ENCODE measurements around the gene NAA80. TPM values are rescaled to one million over a fixed set of nuclear protein-coding genes. Genes with fewer than 3 reads are reported as not detected.

Gene NAA80
- total RNA-seq, 1 donor from 2014 or later = 38.8 TPM

DNA sequence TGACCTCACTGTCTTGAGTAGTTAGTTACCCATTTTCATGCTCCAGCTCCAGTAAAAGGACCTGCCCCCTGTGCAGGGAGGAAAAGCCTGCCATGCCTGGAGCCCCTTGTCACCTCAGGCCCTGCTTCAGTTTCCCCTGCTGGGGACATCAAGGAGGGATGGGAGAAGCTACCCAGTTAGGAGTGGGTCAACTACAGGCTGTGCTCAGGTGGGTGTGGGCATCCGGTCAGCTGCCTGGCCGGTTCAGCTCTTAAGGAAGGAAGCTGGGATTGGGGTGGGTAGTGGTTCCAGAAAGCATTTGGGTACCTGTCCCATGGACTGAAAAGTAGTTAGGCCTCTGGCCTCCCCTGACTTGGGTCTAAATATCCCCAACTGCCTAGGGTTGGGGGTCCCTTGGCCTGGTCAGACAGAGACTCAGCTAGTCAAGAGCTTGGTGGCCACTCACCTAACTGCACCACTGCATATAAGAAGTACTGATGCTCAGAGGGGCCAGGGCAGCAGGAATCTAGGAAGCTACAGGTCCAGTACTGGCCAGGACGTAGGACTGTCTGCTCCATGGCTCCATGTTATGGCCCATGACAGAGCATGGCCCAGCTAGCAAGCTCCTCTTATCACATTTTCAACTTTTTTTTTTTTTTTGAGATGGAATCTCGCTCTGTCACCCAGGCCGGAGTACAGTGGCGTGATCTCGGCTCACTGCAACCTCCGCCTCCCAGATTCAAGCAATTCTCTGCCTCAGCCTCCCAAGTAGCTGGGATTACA lies 19.8 kb downstream of the NAA80 start:
- Histone ChIP-seq H3K36me3 (peaks cover 0 to 11% of the 10 kb centered on the region in 2 donors), H3K27me3 (no peaks in the 10 kb centered on the region), H3K9me3 (no peaks in the 10 kb centered on the region), H3K27ac (peak overlapping the region; percentile 48 to 67), H3K4me1 (peaks cover 3 to 9% of the 10 kb centered on the region in 2 donors), H3K4me3 (no peak overlapping the region)
- TF ChIP-seq, protein P1, sequence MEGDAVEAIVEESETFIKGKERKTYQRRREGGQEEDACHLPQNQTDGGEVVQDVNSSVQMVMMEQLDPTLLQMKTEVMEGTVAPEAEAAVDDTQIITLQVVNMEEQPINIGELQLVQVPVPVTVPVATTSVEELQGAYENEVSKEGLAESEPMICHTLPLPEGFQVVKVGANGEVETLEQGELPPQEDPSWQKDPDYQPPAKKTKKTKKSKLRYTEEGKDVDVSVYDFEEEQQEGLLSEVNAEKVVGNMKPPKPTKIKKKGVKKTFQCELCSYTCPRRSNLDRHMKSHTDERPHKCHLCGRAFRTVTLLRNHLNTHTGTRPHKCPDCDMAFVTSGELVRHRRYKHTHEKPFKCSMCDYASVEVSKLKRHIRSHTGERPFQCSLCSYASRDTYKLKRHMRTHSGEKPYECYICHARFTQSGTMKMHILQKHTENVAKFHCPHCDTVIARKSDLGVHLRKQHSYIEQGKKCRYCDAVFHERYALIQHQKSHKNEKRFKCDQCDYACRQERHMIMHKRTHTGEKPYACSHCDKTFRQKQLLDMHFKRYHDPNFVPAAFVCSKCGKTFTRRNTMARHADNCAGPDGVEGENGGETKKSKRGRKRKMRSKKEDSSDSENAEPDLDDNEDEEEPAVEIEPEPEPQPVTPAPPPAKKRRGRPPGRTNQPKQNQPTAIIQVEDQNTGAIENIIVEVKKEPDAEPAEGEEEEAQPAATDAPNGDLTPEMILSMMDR (IDR thresholded peaks at IDR 0.05) = no peak
- intact Hi-C loops (cut with DNase I) = no loop called here
- DNase-seq (ENCODE audit: low spot score in 2 of 2) = no peak

DNA sequence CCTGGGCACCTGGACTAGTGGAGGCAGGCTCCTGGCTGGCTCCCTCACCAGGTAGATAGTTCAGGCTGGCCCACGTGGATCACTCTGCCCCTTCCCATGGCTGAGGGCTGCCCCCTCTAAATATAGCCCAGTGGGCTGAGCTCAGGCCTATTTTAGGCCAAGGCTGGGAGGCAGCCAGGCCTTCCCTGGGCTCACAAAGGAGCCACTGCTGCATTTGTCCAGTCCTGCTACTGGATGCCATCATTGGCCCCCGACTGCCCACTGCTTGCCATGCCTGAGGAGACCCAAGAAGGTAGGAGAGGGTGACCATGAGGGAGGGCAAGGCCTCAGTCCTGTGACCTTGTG lies 20.4 kb downstream of the NAA80 start, which contains the start of gene LSMEM2:
LSMEM2 (plus strand) TSS at position 208 of the 345 bp plus-strand sequence; CDS start at position 235, 27 bp downstream.
- Histone ChIP-seq H3K27ac (peak within 1 kb of the TSS; percentile 48 to 67), H3K4me3 (no peak within 1 kb of the TSS), H3K27me3 (no peaks in the 10 kb centered on the region), H3K36me3 (peaks cover 0 to 11% of the 10 kb centered on the region in 2 donors), H3K9me3 (no peaks in the 10 kb centered on the region), H3K4me1 (peaks cover 3 to 9% of the 10 kb centered on the region in 2 donors)
- TF ChIP-seq, protein P1 (IDR thresholded peaks at IDR 0.05) = no peak
- no peak for DNase-seq (ENCODE audit: low spot score in 2 of 2)
- intact Hi-C loops (cut with DNase I) = no loop called here

DNA sequence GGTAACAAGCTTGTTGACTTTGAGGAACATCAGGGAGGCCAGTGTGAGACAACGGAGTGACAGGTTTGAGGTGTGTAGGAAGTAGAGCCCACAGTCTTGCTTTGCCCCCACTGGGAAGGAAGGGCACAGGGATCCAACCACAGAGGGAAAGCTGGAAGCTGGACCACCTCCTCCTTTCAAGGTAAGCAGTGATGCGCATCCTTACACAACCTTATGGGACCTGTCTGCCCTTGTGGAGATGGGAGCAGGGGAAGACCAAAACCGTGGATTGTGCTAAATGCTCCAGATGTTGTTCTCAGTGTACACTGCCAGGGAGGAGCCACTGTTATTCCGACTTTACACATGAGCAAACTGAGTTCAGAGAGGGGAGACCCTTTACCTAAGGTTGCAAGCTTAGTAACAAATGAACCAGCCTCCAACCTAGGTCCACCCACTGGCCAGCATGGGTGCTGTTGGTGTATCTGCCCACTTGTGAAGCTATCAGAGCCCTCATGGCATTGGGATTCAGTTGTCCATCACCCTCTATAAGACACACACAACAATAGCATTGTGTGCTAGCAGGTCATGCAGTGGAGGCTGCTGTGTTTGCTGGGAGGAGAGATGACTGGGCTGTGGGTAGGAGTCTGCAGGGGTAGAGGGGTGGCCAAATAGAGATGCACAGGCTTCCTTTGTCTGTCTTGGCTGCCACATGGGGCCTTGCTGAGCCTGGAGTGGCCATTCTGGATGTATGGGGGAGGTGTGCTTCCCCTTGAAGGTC lies 20.9 kb downstream of the NAA80 start:
- Histone ChIP-seq H3K9me3 (no peaks in the 10 kb centered on the region), H3K4me1 (peaks cover 5 to 9% of the 10 kb centered on the region in 2 donors), H3K4me3 (no peak overlapping the region), H3K36me3 (peaks cover 0 to 11% of the 10 kb centered on the region in 2 donors), H3K27ac (peak overlapping the region in 1 of 2 donors; percentile 67), H3K27me3 (no peaks in the 10 kb centered on the region)
- TF ChIP-seq, protein P1 (IDR thresholded peaks at IDR 0.05) = no peak
- no peak for DNase-seq (ENCODE audit: low spot score in 2 of 2)
- intact Hi-C loops (cut with DNase I) = no loop called here

DNA sequence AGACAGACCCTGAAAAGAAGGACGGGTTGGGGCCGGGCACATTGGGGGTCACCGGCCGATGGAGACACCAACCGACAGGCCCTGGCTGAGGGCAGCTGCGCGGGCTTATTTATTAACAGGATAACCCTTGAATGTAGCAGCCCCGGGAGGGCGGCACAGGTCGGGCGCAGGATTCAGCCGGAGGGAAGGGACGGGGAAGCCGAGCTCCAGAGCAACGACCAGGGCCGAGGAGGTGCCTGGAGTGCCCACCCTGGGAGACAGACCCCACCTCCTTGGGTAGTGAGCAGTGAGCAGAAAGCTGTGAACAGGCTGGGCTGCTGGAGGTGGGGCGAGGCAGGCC lies 22.5 kb downstream of the NAA80 start:
- Histone ChIP-seq H3K9me3 (no peaks in the 10 kb centered on the region), H3K4me3 (no peak overlapping the region), H3K27me3 (no peaks in the 10 kb centered on the region), H3K36me3 (peaks cover 0 to 11% of the 10 kb centered on the region in 2 donors), H3K4me1 (peaks cover 11 to 12% of the 10 kb centered on the region in 2 donors), H3K27ac (no peak overlapping the region)
- intact Hi-C loops (cut with DNase I) = no loop called here
- no peak for DNase-seq (ENCODE audit: low spot score in 2 of 2)
- TF ChIP-seq, protein P1 (IDR thresholded peaks at IDR 0.05) = no peak

DNA sequence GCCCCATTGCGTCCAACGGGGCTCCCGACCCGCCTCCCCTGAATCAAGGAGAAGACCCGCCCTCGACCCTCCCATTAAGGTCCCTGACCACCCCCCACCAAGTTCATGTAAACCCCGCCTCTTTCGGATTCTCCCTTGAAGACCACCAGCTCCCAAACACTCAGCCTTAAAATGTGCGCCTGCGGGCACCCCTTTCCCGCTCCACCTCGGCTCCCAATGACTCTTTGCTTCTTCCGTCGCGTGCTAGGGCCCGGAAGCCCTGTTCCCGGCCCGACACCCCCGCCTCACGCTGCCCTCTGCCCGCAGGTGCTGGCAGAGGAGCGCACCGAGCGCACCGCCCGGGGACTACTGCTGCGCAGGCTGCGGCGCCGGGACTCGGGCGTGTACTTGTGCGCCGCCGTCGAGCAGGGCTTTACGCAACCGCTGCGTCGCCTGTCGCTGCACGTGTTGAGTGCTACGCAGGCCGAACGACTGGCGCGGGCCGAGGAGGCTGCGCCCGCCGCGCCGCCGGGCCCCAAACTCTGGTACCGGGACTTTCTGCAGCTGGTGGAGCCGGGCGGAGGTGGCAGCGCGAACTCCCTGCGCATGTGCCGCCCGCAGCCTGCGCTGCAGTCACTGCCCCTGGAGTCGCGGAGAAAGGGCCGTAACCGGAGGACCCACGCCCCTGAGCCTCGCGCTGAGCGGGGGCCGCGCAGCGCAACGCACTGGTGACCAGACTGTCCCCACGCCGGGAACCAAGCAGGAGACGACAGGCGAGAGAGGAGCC lies 23.0 kb downstream of the NAA80 start:
- no peak overlapping the region for H3K27ac ChIP-seq
- H3K4me1 ChIP-seq = peaks cover 11 to 12% of the 10 kb centered on the region in 2 donors
- intact Hi-C loops (cut with DNase I) = no loop called here
- TF ChIP-seq, protein P1 (IDR thresholded peaks at IDR 0.05) = no peak
- H3K36me3 ChIP-seq = peaks cover 0 to 11% of the 10 kb centered on the region in 2 donors
- no peak for DNase-seq (ENCODE audit: low spot score in 2 of 2)
- no peaks in the 10 kb centered on the region for H3K9me3 ChIP-seq
- H3K27me3 ChIP-seq = no peaks in the 10 kb centered on the region
- H3K4me3 ChIP-seq = no peak overlapping the region
